Muscle of leg (tissue), 11 donors: ENCODE results near the gene ACAT2. TPM values are rescaled to one million over a fixed set of nuclear protein-coding genes. Genes with fewer than 3 reads are reported as not detected.

Experiments
- DNase-seq: peaks from one replicate; pipeline ENCODE4 v3.0.0; 2013
- H3K27ac ChIP-seq: one replicate; pipeline ENCODE4 v1.5.1; 2013; ENCODE audit warnings: mild to moderate bottlenecking, low read length, control low read depth
- H3K27me3 ChIP-seq: one replicate; pipeline ENCODE4 v1.6.1; 2013; ENCODE audit warnings: low read length; ENCODE audit not compliant: control insufficient read depth, insufficient read depth
- H3K36me3 ChIP-seq: one replicate; pipeline ENCODE4 v1.6.1; 2013; ENCODE audit warnings: low read length; ENCODE audit not compliant: control insufficient read depth, insufficient read depth
- H3K4me1 ChIP-seq: one replicate; pipeline ENCODE4 v1.6.1; 2013; ENCODE audit warnings: low read length; ENCODE audit not compliant: control insufficient read depth, insufficient read depth
- H3K4me3 ChIP-seq: one replicate; pipeline ENCODE4 v1.5.1; 2013; ENCODE audit warnings: low read length, control low read depth
- H3K9me3 ChIP-seq: replicated peaks from 2 replicates; pipeline ENCODE4 v1.6.1; 2013; ENCODE audit warnings: low read depth, low read length; ENCODE audit not compliant: control insufficient read depth
- WGBS: methylation state at CpG from one replicate; pipeline ENCODE4 v1.1.5; 2013; ENCODE audit warnings: missing lambda C conversion rate; ENCODE audit not compliant: insufficient coverage; 5-methylcytosine and 5-hydroxymethylcytosine counted together
- polyA plus RNA-seq, 8 donors: library from polyadenylated mRNA; unstranded; fragments of 120-200 nt; gene quantifications; one replicate each; pipeline versions ENCODE4 v1.2.1 to v1.2.3, GENCODE V29; 2013; ENCODE audit warnings: inconsistent platforms in 1 of 8, low replicate concordance in 1 of 8; ENCODE audit not compliant: insufficient read length in 8 of 8, insufficient read depth in 1 of 8
- total RNA-seq: library from RNA; stranded (reverse); fragments of 120-200 nt; gene quantifications from one replicate; pipeline ENCODE4 v1.2.4, GENCODE V29; 2013

ACAT2 gene
- total and polyA plus RNA-seq, 9 donors = 14.4 to 26.5 (median 19.5) TPM

DNA sequence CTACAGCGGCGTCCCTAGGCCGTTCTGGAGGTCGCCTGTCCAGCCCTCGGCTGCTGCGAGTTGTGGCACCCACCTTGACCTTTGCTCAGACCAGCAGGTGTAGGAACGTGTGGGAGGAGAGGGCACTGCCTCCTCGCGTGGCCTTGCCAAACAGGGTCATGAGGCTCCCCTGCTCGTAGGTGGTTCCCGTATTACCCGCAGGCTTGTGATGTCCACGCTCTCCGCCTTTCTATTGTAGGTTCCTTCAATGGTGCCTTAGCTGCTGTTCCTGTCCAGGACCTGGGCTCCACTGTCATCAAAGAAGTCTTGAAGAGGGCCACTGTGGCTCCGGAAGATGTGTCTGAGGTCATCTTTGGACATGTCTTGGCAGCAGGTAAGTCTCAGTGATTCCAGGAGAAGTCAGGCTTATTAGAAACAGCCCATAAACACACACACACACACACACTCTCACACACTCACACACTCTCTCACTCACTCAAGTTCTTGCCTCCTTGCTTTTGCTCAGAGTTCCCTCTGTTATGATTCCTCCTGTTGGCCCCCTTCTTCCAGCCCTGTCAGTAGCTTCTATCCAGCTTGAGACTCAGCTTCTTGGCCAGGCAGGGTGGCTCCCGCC lies 942 bp downstream of the ACAT2 start:
- peak; percentile 16 for DNase-seq
- Histone ChIP-seq H3K27ac (peak overlapping the region; percentile 84), H3K27me3 (no peaks in the 10 kb centered on the region), H3K9me3 (no peaks in the 10 kb centered on the region), H3K4me3 (peak overlapping the region; percentile 99), H3K36me3 (peaks cover 41% of the 10 kb centered on the region), H3K4me1 (peaks cover 10% of the 10 kb centered on the region)
- 13% methylated on average over 13 of the region's 16 CpGs for WGBS

DNA sequence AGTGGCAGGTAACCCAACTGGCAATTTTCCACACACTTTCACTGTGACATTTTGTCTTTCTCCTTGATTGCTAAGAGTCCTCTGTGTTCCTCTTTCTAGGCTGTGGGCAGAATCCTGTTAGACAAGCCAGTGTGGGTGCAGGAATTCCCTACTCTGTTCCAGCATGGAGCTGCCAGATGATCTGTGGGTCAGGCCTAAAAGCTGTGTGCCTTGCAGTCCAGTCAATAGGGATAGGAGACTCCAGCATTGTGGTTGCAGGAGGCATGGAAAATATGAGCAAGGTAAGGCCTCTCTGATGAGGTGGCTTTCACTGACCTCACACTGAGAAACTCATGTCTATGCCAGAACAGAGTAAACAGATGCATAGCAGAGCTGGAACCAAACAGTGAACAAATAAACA lies 5.1 kb downstream of the ACAT2 start:
- no peak overlapping the region for H3K4me3 ChIP-seq
- no peak overlapping the region for H3K27ac ChIP-seq
- peaks cover 6% of the 10 kb centered on the region for H3K4me1 ChIP-seq
- H3K27me3 ChIP-seq = no peaks in the 10 kb centered on the region
- no peaks in the 10 kb centered on the region for H3K9me3 ChIP-seq
- no peak for DNase-seq
- peaks cover 57% of the 10 kb centered on the region for H3K36me3 ChIP-seq

DNA sequence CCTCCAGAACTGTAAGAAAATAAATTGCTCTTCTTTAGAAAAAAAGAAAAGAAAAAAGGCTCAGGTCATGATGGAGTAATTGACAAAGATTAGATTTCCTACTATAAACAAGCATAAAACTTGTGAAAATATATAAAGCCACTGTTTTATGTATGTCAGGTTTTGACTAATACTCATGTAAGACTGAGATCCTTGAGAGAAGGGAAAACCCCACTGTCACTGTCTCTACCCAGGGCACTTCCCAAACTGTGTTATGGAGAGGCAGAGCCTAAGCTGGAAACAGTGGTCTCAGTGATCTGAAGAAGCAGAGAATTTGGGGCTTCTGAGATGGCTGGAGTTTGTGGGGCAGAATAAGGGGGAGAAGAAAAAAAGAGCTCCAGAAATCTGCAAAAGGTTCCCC lies 7.6 kb downstream of the ACAT2 start:
- Histone ChIP-seq H3K27ac (no peak overlapping the region), H3K9me3 (no peaks in the 10 kb centered on the region), H3K36me3 (peaks cover 50% of the 10 kb centered on the region), H3K4me1 (no peaks in the 10 kb centered on the region), H3K4me3 (no peak overlapping the region), H3K27me3 (no peaks in the 10 kb centered on the region)
- no peak for DNase-seq

DNA sequence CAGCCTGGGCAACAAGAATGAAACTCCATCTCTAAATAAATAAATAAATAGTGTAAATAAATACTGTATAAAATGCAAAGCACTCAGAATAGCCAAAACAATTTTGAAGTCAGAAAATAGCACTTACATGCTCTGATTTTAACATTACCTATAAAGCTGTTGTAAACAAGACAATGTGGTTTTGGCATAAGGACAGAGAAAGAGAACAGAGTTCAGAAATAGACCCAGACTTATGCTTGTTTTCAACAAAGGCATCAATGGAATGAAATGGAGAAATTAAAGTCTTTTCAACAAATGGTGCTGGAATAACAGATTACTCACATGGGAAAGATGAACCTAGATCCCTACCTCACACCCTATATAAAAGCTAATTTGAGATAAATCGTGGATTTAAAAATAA lies 10.4 kb downstream of the ACAT2 start:
- no CpG with 5 or more reads among the region's 1 CpG for WGBS
- peaks cover 48% of the 10 kb centered on the region for H3K36me3 ChIP-seq
- no peak for DNase-seq
- H3K4me1 ChIP-seq = no peaks in the 10 kb centered on the region
- H3K4me3 ChIP-seq = no peak overlapping the region
- no peaks in the 10 kb centered on the region for H3K27me3 ChIP-seq
- no peak overlapping the region for H3K27ac ChIP-seq
- no peaks in the 10 kb centered on the region for H3K9me3 ChIP-seq

DNA sequence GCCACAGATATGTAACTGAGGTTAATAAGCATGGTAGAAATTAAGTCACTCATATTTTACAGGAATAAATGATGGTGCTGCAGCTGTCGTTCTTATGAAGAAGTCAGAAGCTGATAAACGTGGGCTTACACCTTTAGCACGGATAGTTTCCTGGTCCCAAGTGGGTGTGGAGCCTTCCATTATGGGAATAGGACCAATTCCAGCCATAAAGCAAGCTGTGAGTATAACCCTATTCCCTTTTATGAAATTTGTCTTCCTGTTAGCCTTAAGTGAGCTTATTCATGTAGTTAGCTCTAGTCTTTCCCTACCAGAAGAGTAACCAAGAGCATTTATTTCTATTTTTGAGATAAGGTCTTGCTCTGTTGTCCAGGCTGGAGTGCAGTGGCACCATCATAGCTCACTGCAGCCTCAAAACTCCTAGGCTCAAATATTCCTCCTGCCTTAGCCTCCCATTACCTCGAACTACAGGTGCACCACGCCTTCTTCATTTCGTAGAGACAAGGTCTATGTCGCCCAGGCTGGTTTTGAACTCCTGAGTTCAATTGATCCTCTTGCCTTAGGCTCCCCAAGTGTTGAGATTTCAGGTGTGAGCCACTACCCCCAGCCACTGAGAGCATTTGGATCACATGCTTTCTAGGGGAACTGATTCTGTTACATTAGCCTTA lies 15.5 kb downstream of the ACAT2 start:
- no peak overlapping the region for H3K4me3 ChIP-seq
- H3K27me3 ChIP-seq = no peaks in the 10 kb centered on the region
- DNase-seq = no peak
- no peaks in the 10 kb centered on the region for H3K4me1 ChIP-seq
- H3K9me3 ChIP-seq = no peaks in the 10 kb centered on the region
- no peak overlapping the region for H3K27ac ChIP-seq
- H3K36me3 ChIP-seq = peaks cover 51% of the 10 kb centered on the region
- 83% methylated on average over 4 of the region's 7 CpGs for WGBS

DNA sequence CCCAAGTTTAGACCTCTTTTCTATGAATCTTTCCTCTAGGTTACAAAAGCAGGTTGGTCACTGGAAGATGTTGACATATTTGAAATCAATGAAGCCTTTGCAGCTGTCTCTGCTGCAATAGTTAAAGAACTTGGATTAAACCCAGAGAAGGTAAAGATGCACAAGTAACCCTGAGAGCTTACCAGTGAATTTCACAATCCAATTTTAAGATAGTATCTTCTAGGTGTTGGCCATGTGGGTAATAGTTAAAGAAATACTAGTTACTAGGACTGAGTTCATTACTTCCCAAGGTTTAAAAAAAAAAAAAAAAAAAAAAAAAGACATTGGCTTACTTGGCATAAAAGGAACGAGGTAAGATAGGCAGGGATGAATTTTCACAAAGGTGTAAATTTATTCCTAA lies 16.3 kb downstream of the ACAT2 start:
- whole genome bisulfite sequencing = no CpG with 5 or more reads among the region's 1 CpG
- Histone ChIP-seq H3K27me3 (no peaks in the 10 kb centered on the region), H3K4me1 (no peaks in the 10 kb centered on the region), H3K36me3 (peaks cover 55% of the 10 kb centered on the region), H3K27ac (no peak overlapping the region), H3K4me3 (no peak overlapping the region), H3K9me3 (no peaks in the 10 kb centered on the region)
- no peak for DNase-seq

DNA sequence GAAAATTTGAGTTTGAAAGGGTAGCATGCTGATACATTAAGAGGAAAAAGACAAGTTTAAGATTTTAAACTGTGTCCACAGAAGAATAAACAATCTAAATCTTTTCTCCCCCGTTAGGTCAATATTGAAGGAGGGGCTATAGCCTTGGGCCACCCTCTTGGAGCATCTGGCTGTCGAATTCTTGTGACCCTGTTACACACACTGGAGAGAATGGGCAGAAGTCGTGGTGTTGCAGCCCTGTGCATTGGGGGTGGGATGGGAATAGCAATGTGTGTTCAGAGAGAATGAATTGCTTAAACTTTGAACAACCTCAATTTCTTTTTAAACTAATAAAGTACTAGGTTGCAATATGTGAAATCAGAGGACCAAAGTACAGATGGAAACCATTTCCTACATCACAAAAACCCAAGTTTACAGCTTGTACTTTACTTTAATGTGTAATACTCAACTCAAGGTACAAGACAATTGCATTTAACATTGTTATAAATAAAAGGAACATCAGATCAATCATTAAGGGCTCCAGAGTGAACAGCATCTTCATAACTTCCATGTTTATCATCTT lies 16.8 kb downstream of the ACAT2 start:
- peaks cover 59% of the 10 kb centered on the region for H3K36me3 ChIP-seq
- no peaks in the 10 kb centered on the region for H3K4me1 ChIP-seq
- no CpG with 5 or more reads among the region's 3 CpGs for WGBS

DNA sequence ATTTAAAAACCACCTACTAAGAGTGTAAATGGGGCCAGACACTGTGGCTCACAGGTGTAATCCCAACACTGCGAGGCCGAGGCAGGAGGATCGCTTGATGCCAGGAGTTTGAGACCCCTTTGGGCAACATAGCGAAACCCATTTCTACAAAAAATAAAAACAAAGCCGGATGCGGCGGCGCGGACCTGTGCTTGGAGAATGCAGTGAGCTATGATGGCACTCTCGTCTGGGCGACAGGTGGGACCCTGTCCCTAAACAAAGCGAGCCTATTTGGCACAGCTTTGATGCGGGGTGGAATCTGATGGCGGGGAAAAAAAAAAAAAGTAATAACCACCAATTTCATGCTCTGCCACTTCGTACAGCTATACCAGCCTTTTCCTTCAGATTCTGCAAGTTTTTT lies 26.4 kb downstream of the ACAT2 start:
- WGBS = no CpG with 5 or more reads among the region's 15 CpGs
- Histone ChIP-seq H3K36me3 (peaks cover 36% of the 10 kb centered on the region), H3K4me1 (peaks cover 13% of the 10 kb centered on the region), H3K9me3 (no peaks in the 10 kb centered on the region), H3K4me3 (peak overlapping the region; percentile 96), H3K27ac (peak overlapping the region; percentile 90), H3K27me3 (no peaks in the 10 kb centered on the region)
- peak; percentile 14 for DNase-seq

More for the DNA sequence above, 16.8 kb downstream of the ACAT2 start:
- Histone ChIP-seq H3K27ac (no peak overlapping the region), H3K9me3 (no peaks in the 10 kb centered on the region), H3K4me3 (no peak overlapping the region), H3K27me3 (no peaks in the 10 kb centered on the region)
- no peak for DNase-seq

DNA sequence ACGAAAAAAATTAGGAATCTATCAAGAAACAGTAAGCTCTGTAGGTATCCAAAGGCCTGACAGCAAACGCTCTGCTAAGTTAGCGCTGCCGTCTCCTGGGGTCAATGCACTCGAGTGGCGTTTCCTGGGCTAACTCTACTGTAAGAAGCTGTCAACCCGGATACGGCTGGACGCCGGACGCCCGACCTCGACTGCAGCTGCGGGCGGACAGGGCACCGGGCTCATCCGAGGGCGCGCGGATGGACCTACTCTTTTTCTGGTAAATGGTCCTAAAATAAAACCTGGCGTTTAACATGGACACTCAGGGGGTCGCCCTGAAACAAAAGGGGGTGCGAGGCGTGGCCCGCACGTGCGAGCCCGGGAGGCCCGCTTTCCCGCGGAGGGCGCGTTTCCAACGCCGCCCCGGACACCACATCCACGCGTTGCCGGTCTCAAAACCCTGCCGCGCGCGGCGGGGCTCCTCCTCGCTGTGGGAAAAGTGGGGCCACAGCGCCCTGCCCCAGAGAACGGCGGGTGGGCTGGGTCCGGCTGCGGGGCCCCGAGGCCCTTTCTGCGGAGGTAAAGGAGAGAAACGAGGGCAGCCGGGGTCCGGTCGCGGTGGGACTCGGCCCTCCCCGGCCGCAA lies 27.0 kb downstream of the ACAT2 start:
- H3K27ac ChIP-seq = peak overlapping the region; percentile 90
- no peaks in the 10 kb centered on the region for H3K27me3 ChIP-seq
- peak; percentile 54 for DNase-seq
- peak overlapping the region; percentile 96 for H3K4me3 ChIP-seq
- peaks cover 32% of the 10 kb centered on the region for H3K36me3 ChIP-seq
- H3K9me3 ChIP-seq = no peaks in the 10 kb centered on the region
- H3K4me1 ChIP-seq = peaks cover 13% of the 10 kb centered on the region
- WGBS = under 1% methylated on average over 60 of the region's 60 CpGs

DNA sequence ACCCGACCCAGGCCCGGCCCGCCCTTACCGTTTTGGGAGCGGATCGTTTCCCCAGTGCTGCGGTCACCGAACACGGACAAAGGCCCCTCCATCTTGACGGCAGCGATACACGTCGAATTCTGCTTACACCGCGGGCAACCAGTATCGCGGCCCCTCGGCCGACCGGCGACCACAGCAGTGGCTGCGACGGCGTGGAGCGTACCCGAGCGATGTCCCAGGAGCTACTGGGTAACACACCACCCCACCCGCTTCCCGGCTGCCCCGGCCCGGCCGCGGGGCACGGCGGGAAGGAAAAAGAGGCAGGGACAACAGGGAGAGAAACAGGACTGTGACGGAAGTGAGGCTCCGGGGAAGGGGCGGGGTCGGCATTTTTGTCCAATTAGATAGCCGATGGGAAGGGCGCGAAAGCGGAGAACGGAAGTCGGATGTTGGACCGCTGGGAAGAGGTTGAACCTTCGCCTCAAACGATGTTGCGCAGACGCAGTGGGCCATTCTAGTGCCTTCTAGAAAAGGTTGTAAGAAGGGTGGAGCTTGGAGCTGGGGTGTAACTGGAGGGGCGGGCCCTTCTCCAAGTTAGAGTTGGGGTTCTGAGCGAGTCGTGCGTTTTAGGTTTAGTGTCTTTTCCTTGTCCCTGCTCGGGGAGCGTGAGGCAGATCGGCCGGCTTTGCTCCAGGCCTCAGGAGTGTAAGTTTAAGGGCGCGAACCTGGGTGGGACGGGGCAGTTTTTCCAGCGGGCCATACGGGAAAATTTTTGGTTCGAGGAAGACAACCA lies 27.7 kb downstream of the ACAT2 start, which contains the start of gene TCP1:
Gene TCP1 (minus strand): TSS at position 226 of the 772 bp plus-strand sequence. CDS start 134 bp downstream, at position 92.
- H3K9me3 ChIP-seq = no peaks in the 10 kb centered on the region
- H3K36me3 ChIP-seq = peaks cover 29% of the 10 kb centered on the region
- H3K4me1 ChIP-seq = peaks cover 13% of the 10 kb centered on the region
- peak; percentile 100 for DNase-seq
- H3K27ac ChIP-seq = peak within 1 kb of the TSS; percentile 100
- under 1% methylated on average over 47 of the region's 64 CpGs for WGBS
- H3K27me3 ChIP-seq = no peaks in the 10 kb centered on the region
- H3K4me3 ChIP-seq = peak within 1 kb of the TSS; percentile 96
